Measurements from ENCODE around the gene KCNK10.

The KCNK10 gene

GRCh38 chr14:88323086-88323522 lies at the start of gene KCNK10:
TSS of gene KCNK10 (minus strand) at chr14:88323269. CDS start at chr14:88322798, 471 bp downstream.
- DNase-seq (ENCODE audit: low spot score): no peak

GRCh38 chr14:88369496-88369895 lies 46.4 kb upstream of the KCNK10 start:
- no peak for DNase-seq (ENCODE audit: low spot score)

GRCh38 chr14:88364710-88365413 lies 41.8 kb upstream of the KCNK10 start:
- DNase-seq (ENCODE audit: low spot score): no peak

- DNase-seq (ENCODE audit: low spot score): no peak
These were observed 40.6 kb upstream of the KCNK10 start for GRCh38 chr14:88363644-88364043.

GRCh38 chr14:88359500-88359899 lies 36.4 kb upstream of the KCNK10 start:
- DNase-seq (ENCODE audit: low spot score): no peak

- DNase-seq (ENCODE audit: low spot score): no peak
These were observed 31.3 kb upstream of the KCNK10 start for GRCh38 chr14:88354358-88354757.

GRCh38 chr14:88352698-88353097 lies 29.6 kb upstream of the KCNK10 start:
- no peak for DNase-seq (ENCODE audit: low spot score)

- peak; percentile 26 for DNase-seq (ENCODE audit: low spot score)
These were observed 29.1 kb upstream of the KCNK10 start for GRCh38 chr14:88351966-88352691.

GRCh38 chr14:88348546-88348945 lies 25.5 kb upstream of the KCNK10 start:
- no peak for DNase-seq (ENCODE audit: low spot score)

- DNase-seq (ENCODE audit: low spot score): no peak
These were observed 23.1 kb upstream of the KCNK10 start for GRCh38 chr14:88346048-88346639.

GRCh38 chr14:88342980-88343379 lies 19.9 kb upstream of the KCNK10 start:
- DNase-seq (ENCODE audit: low spot score): no peak

GRCh38 chr14:88340357-88340756 lies 17.3 kb upstream of the KCNK10 start:
- DNase-seq (ENCODE audit: low spot score): no peak

- DNase-seq (ENCODE audit: low spot score): no peak
These were observed 10.0 kb upstream of the KCNK10 start for GRCh38 chr14:88333036-88333435.

- no peak for DNase-seq (ENCODE audit: low spot score)
These were observed 4.4 kb upstream of the KCNK10 start for GRCh38 chr14:88327497-88327896.

GRCh38 chr14:88326352-88327103 lies 3.5 kb upstream of the KCNK10 start:
- no peak for DNase-seq (ENCODE audit: low spot score)

GRCh38 chr14:88325883-88326282 lies 2.8 kb upstream of the KCNK10 start:
- no peak for DNase-seq (ENCODE audit: low spot score)

GRCh38 chr14:88324930-88325329 lies 1.9 kb upstream of the KCNK10 start:
- DNase-seq (ENCODE audit: low spot score): no peak

GRCh38 chr14:88324491-88324890 lies 1.4 kb upstream of the KCNK10 start:
- DNase-seq (ENCODE audit: low spot score): no peak

GRCh38 chr14:88323523-88324199 lies 592 bp upstream of the KCNK10 start:
- DNase-seq (ENCODE audit: low spot score): no peak

- no peak for DNase-seq (ENCODE audit: low spot score)
These were observed 474 bp downstream of the KCNK10 start for GRCh38 chr14:88322504-88323085.

- no peak for DNase-seq (ENCODE audit: low spot score)
These were observed 1.2 kb downstream of the KCNK10 start for GRCh38 chr14:88321692-88322503.
